HepG2 (cell line): Measurements from ENCODE around the gene LASP1. TPM values are rescaled to one million over a fixed set of nuclear protein-coding genes. Genes with fewer than 3 reads are reported as not detected.

Experiments used
- ERF ChIP-seq: IDR thresholded peaks from 2 replicates; pipeline ENCODE4 v1.6.1; 2018; ENCODE audit warnings: missing biosample characterization, missing genetic modification reagents
- JUND ChIP-seq: sonication (generic); formaldehyde crosslinking; IDR thresholded peaks from 2 replicates; pipeline ENCODE4 v1.8.0; 2022; ENCODE audit warnings: mild to moderate bottlenecking, missing genetic modification reagents
- KDM1A ChIP-seq: IDR thresholded peaks from 2 replicates; pipeline ENCODE4 v1.6.1; 2016; ENCODE audit warnings: missing compliant biosample characterization
- ZBTB3 ChIP-seq: sonication (generic); formaldehyde crosslinking; IDR thresholded peaks from 2 replicates; pipeline ENCODE4 v1.4.0; 2020; ENCODE audit warnings: low read depth, mild to moderate bottlenecking, moderate library complexity, missing genetic modification reagents, borderline replicate concordance
- ZBTB7A ChIP-seq: sonication (generic); formaldehyde crosslinking; IDR thresholded peaks from 2 replicates; pipeline ENCODE4 v1.8.0; 2022; ENCODE audit warnings: mild to moderate bottlenecking, missing genetic modification reagents
- ZFX ChIP-seq: sonication (generic); formaldehyde crosslinking; IDR thresholded peaks from 2 replicates; pipeline ENCODE4 v1.4.0; 2020; ENCODE audit warnings: mild to moderate bottlenecking, low read depth, missing genetic modification reagents, moderate library complexity
- ZNF143 ChIP-seq: sonication (generic); formaldehyde crosslinking; IDR thresholded peaks from 2 replicates; pipeline ENCODE4 v1.4.0; 2020; ENCODE audit warnings: missing genetic modification reagents
- ZNF3 ChIP-seq: IDR thresholded peaks from 2 replicates; pipeline ENCODE4 v1.7.0; 2017; ENCODE audit warnings: inconsistent platforms
- ZNF367 ChIP-seq: sonication (generic); formaldehyde crosslinking; IDR thresholded peaks from 2 replicates; pipeline ENCODE4 v1.4.0; 2020; ENCODE audit warnings: missing genetic modification reagents, borderline replicate concordance
- polyA plus RNA-seq, 8 experiments: library from polyadenylated mRNA; depleted of rRNA in 3 of 8; stranded (reverse) in 7 of 8; unstranded in 1 of 8; fragments of >200 nt; fragmentation: Illumina TruSeq in 4 of 8; extraction: Trizol in 4 of 8; gene quantifications; 2 replicates each; pipeline versions ENCODE4 v1.2.1 to v1.2.3, GENCODE V29; 2011 to 2016; ENCODE audit warnings: low read depth in 4 of 8, missing spikeins in 1 of 8, mixed read lengths in 1 of 8; ENCODE audit not compliant: insufficient read depth in 1 of 8
- total RNA-seq, 5 experiments: library from RNA; depleted of rRNA; stranded (reverse); fragments of >200 nt; fragmentation: Illumina TruSeq; extraction: Trizol; gene quantifications; 2 replicates each; pipeline ENCODE4 v1.2.3, GENCODE V29; 2016; ENCODE audit warnings: low read depth in 1 of 5
- TF ChIP-seq, protein P1 (sequence below): sonication (generic); formaldehyde crosslinking; IDR thresholded peaks from 2 replicates; pipeline ENCODE4 v1.4.0; 2020; ENCODE audit warnings: missing genetic modification reagents
- TF ChIP-seq, protein P2 (sequence below): sonication (generic); formaldehyde crosslinking; conservative IDR thresholded peaks from 2 replicates; pipeline ENCODE4 v1.4.0; 2020; ENCODE audit warnings: missing genetic modification reagents
- TF ChIP-seq, protein P3 (sequence below): sonication (generic); formaldehyde crosslinking; IDR thresholded peaks from 2 replicates; pipeline ENCODE4 v1.5.0; 2020; ENCODE audit warnings: mild to moderate bottlenecking, low read depth, missing genetic modification reagents, borderline replicate concordance
- TF ChIP-seq, protein P4 (sequence below): IDR thresholded peaks from 2 replicates; pipeline ENCODE4 v1.6.1; 2016; ENCODE audit warnings: mild to moderate bottlenecking
- TF ChIP-seq, protein P5 (sequence below): sonication (generic); formaldehyde crosslinking; IDR thresholded peaks from 2 replicates; pipeline ENCODE4 v1.8.0; 2023; ENCODE audit warnings: mild to moderate bottlenecking, missing genetic modification reagents
- TF ChIP-seq, protein P6 (sequence below): sonication (generic); formaldehyde crosslinking; IDR thresholded peaks from 2 replicates; pipeline ENCODE4 v1.4.0; 2020; ENCODE audit warnings: missing genetic modification reagents

Gene LASP1
- total and polyA plus RNA-seq, 2 of the 13 experiments (the other 11 are each of a cell fraction or from before 2014, with no cell fraction given): 70.1 to 97.0 TPM

DNA sequence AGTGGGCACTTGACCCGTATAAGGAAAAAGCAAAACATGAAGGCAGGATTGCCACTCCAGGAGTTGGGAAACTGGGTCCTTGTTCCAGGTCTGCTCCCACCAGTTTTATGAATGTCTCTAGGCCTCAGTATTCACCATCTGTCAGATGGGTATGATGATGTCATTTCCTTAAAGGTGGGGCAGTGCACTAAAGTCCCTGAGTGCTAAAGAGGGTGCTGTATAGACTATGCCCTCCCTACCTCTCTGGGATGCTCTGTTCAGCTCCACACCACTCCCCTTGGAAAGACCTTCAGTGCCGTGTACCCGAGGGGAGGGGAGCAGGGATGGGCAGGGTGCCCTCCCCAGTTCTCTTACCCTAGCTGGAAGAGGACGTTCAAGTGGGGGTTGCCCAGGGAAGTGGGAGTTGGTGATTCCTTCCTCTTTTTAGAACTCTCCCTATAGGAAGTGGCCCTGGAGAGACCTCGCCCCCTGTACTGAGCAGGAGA lies 2.2 kb downstream of the LASP1 start (continued):
- TF ChIP-seq, protein P1, sequence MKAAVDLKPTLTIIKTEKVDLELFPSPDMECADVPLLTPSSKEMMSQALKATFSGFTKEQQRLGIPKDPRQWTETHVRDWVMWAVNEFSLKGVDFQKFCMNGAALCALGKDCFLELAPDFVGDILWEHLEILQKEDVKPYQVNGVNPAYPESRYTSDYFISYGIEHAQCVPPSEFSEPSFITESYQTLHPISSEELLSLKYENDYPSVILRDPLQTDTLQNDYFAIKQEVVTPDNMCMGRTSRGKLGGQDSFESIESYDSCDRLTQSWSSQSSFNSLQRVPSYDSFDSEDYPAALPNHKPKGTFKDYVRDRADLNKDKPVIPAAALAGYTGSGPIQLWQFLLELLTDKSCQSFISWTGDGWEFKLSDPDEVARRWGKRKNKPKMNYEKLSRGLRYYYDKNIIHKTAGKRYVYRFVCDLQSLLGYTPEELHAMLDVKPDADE: no peak
- TF ChIP-seq, protein P2, sequence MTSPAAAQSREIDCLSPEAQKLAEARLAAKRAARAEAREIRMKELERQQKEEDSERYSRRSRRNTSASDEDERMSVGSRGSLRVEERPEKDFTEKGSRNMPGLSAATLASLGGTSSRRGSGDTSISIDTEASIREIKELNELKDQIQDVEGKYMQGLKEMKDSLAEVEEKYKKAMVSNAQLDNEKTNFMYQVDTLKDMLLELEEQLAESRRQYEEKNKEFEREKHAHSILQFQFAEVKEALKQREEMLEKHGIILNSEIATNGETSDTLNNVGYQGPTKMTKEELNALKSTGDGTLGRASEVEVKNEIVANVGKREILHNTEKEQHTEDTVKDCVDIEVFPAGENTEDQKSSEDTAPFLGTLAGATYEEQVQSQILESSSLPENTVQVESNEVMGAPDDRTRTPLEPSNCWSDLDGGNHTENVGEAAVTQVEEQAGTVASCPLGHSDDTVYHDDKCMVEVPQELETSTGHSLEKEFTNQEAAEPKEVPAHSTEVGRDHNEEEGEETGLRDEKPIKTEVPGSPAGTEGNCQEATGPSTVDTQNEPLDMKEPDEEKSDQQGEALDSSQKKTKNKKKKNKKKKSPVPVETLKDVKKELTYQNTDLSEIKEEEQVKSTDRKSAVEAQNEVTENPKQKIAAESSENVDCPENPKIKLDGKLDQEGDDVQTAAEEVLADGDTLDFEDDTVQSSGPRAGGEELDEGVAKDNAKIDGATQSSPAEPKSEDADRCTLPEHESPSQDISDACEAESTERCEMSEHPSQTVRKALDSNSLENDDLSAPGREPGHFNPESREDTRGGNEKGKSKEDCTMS (CRISPR knock-in tag): no peak
- TF ChIP-seq ZBTB3: 0 out of 2 replicates have a peak, but pooled peaks have one; percentile 14
- TF ChIP-seq ERF (CRISPR knock-in tag): no peak
- TF ChIP-seq, protein P3, sequence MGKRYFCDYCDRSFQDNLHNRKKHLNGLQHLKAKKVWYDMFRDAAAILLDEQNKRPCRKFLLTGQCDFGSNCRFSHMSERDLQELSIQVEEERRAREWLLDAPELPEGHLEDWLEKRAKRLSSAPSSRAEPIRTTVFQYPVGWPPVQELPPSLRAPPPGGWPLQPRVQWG (CRISPR knock-in tag): no peak
- TF ChIP-seq, protein P4, sequence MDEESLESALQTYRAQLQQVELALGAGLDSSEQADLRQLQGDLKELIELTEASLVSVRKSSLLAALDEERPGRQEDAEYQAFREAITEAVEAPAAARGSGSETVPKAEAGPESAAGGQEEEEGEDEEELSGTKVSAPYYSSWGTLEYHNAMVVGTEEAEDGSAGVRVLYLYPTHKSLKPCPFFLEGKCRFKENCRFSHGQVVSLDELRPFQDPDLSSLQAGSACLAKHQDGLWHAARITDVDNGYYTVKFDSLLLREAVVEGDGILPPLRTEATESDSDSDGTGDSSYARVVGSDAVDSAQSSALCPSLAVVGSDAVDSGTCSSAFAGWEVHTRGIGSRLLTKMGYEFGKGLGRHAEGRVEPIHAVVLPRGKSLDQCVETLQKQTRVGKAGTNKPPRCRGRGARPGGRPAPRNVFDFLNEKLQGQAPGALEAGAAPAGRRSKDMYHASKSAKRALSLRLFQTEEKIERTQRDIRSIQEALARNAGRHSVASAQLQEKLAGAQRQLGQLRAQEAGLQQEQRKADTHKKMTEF (CRISPR knock-in tag): no peak
- TF ChIP-seq ZNF367: no peak
- TF ChIP-seq, protein P5, sequence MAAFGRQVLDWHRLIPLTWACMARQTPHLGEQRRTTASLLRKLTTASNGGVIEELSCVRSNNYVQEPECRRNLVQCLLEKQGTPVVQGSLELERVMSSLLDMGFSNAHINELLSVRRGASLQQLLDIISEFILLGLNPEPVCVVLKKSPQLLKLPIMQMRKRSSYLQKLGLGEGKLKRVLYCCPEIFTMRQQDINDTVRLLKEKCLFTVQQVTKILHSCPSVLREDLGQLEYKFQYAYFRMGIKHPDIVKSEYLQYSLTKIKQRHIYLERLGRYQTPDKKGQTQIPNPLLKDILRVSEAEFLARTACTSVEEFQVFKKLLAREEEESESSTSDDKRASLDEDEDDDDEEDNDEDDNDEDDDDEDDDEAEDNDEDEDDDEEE: peak; percentile 51; the same call in 1 of the 2 replicates
- peak; percentile 9 for TF ChIP-seq ZFX (CRISPR knock-in tag)
- TF ChIP-seq ZNF3 (CRISPR knock-in tag): no peak
- TF ChIP-seq KDM1A: peak; percentile 56; the same call in 1 of the 2 replicates
- 0 out of 2 replicates have a peak, but pooled peaks have one; percentile 4 for TF ChIP-seq ZBTB7A (CRISPR knock-in tag)
- TF ChIP-seq, protein P6, sequence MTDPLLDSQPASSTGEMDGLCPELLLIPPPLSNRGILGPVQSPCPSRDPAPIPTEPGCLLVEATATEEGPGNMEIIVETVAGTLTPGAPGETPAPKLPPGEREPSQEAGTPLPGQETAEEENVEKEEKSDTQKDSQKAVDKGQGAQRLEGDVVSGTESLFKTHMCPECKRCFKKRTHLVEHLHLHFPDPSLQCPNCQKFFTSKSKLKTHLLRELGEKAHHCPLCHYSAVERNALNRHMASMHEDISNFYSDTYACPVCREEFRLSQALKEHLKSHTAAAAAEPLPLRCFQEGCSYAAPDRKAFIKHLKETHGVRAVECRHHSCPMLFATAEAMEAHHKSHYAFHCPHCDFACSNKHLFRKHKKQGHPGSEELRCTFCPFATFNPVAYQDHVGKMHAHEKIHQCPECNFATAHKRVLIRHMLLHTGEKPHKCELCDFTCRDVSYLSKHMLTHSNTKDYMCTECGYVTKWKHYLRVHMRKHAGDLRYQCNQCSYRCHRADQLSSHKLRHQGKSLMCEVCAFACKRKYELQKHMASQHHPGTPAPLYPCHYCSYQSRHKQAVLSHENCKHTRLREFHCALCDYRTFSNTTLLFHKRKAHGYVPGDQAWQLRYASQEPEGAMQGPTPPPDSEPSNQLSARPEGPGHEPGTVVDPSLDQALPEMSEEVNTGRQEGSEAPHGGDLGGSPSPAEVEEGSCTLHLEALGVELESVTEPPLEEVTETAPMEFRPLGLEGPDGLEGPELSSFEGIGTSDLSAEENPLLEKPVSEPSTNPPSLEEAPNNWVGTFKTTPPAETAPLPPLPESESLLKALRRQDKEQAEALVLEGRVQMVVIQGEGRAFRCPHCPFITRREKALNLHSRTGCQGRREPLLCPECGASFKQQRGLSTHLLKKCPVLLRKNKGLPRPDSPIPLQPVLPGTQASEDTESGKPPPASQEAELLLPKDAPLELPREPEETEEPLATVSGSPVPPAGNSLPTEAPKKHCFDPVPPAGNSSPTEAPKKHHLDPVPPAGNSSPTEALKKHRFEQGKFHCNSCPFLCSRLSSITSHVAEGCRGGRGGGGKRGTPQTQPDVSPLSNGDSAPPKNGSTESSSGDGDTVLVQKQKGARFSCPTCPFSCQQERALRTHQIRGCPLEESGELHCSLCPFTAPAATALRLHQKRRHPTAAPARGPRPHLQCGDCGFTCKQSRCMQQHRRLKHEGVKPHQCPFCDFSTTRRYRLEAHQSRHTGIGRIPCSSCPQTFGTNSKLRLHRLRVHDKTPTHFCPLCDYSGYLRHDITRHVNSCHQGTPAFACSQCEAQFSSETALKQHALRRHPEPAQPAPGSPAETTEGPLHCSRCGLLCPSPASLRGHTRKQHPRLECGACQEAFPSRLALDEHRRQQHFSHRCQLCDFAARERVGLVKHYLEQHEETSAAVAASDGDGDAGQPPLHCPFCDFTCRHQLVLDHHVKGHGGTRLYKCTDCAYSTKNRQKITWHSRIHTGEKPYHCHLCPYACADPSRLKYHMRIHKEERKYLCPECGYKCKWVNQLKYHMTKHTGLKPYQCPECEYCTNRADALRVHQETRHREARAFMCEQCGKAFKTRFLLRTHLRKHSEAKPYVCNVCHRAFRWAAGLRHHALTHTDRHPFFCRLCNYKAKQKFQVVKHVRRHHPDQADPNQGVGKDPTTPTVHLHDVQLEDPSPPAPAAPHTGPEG (CRISPR knock-in tag): no peak
- no peak for TF ChIP-seq ZNF143 (CRISPR knock-in tag)
- no peak for TF ChIP-seq JUND (CRISPR knock-in tag)
